NB4 (cell line): Measurements from ENCODE around the gene TTLL13.

Experiments
- DNase-seq: peaks from one replicate; pipeline ENCODE4 v3.0.0; 2010; ENCODE audit warnings: low read depth
- H3K4me3 ChIP-seq: one replicate; pipeline ENCODE4 v1.5.1; 2011; ENCODE audit warnings: mild to moderate bottlenecking, low read depth, low read length, moderate library complexity
- MYC ChIP-seq: IDR thresholded peaks from 2 replicates; pipeline ENCODE4 v1.6.1; 2011; ENCODE audit warnings: low read depth, low read length
- POLR2A ChIP-seq: IDR thresholded peaks from 2 replicates; pipeline ENCODE4 v1.6.1; 2011; ENCODE audit warnings: mild to moderate bottlenecking; ENCODE audit not compliant: insufficient read length; ENCODE audit errors: extremely low read depth
- TF ChIP-seq, protein P1 (sequence below): IDR thresholded peaks from one replicate; pipeline ENCODE4 v1.5.1; 2012; ENCODE audit warnings: low read depth, low read length
- TF ChIP-seq, protein P2 (sequence below): IDR thresholded peaks from 2 replicates; pipeline ENCODE4 v1.6.1; 2011; ENCODE audit warnings: low read depth, low read length

Gene TTLL13

DNA sequence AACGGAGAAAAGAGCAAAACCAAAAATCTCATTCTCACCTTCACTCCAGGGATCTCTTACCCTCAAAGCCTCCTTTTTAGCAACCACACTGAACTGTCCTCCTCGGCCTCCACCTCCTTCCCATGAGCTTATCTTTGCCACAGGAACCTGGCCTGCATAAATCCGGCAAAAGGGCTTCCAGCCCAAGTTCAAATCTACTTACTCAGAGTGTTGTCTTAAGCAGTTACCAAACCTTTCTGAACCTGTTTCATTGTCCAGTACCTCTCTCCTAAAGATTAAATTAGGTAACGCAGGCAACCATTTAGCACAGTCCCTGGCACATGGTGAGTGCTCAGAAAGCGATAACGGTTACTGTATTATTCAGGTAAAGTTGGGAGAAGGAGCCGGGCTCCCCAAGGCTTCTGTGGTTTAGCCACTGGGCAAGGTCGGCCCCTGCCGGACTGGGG, 16.4 kb upstream of the TTLL13 start:
- no peak for TF ChIP-seq POLR2A
- TF ChIP-seq, protein P1, sequence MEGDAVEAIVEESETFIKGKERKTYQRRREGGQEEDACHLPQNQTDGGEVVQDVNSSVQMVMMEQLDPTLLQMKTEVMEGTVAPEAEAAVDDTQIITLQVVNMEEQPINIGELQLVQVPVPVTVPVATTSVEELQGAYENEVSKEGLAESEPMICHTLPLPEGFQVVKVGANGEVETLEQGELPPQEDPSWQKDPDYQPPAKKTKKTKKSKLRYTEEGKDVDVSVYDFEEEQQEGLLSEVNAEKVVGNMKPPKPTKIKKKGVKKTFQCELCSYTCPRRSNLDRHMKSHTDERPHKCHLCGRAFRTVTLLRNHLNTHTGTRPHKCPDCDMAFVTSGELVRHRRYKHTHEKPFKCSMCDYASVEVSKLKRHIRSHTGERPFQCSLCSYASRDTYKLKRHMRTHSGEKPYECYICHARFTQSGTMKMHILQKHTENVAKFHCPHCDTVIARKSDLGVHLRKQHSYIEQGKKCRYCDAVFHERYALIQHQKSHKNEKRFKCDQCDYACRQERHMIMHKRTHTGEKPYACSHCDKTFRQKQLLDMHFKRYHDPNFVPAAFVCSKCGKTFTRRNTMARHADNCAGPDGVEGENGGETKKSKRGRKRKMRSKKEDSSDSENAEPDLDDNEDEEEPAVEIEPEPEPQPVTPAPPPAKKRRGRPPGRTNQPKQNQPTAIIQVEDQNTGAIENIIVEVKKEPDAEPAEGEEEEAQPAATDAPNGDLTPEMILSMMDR = peak; percentile 21
- TF ChIP-seq, protein P2, sequence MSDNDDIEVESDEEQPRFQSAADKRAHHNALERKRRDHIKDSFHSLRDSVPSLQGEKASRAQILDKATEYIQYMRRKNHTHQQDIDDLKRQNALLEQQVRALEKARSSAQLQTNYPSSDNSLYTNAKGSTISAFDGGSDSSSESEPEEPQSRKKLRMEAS = no peak
- H3K4me3 ChIP-seq = peak overlapping the region; percentile 96
- no peak for DNase-seq

DNA sequence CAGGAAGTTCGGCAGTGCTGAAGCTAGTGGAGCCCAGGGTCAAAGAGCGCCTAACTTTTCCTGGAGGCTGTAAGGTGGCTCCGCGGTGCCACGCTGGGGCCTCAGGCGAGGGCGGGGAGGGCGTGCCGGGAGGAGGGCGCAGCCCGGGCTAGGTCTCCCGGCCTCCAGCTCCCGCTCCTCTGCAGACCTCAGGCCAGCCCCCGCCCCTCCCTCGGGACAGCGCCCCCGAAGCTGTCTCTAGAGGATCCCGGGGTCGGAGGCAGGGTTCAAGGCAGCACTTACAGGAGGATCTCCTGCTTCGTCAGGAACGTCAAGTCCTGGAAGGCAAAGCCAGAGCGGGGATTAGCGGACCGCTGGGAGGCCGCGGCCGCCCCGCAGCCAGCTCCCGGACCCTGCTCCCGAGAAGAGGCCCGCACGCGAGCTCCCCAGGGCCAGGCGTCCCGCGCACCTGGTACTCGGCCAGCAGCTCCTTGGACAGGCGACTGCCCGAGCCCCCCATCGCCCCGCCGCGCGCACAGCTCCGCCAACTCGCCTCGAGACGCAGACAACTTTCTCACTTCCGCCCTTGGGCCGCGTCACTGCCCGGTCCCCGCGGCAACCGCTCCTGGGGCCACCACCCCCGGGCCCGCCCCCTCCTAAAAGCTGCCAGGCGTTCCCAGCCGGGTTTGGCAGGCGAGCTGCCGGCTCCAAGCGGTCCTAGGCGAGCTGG, 15.8 kb upstream of the TTLL13 start, which contains the start of gene CIB1:
TSS of gene CIB1 (minus strand) at position 555 of the 709 bp plus-strand sequence. CDS start at position 499, 56 bp downstream.
- TF ChIP-seq POLR2A = peak; percentile 74
- TF ChIP-seq, protein P1 = no peak
- peak; percentile 69 for TF ChIP-seq MYC
- TF ChIP-seq, protein P2 = peak; percentile 45; the same call in 1 of the 2 replicates
- DNase-seq = peak; percentile 99
- peak within 1 kb of the TSS; percentile 96 for H3K4me3 ChIP-seq

DNA sequence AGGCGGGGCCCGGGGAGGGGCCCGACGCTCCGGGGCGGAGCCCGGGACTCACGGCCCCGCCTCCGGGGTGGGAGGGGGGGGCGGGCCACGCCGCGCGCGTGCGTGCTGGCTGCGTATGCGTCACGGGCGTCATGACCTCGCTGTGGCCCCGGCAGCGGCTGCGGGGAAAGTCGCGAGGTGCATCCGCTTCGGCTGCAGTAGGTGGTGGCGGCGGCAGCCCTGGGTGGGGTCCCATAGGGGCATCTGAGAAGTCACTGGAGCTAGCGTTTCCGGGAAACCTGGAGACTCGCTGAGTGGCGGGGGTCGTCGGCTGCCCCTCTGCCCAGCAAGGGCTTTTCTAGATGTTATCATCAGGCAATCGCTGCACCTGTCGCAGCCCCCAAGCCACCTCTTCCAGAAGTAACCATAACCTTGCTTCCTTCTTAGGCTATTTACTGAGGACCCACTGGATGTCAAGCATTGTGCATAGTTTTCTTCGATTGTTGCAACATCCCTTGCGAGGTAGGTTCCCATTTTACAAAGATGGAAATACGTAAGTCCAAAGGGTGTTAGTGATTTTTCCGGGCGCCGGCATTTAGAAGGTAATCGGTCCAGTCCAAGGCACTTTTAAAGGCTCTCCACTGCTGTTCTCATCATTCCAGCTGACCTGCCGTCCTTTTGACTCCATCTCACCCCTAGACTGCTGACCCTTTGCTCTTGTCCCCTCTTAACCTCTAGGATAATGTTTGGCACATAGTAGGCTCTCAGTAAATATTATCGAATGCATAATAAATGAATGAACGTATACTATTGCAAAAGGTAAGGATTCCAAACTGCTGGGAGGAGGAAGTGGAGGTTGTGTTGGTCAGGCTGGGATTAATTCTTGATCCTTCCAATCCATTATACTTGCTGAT, 15.0 kb upstream of the TTLL13 start, which contains the start of gene GDPGP1:
TSS of gene GDPGP1 (plus strand) at position 114 of the 893 bp plus-strand sequence. CDS start 6,700 bp downstream, outside the sequence.
- peak; percentile 62 for TF ChIP-seq POLR2A
- TF ChIP-seq, protein P2 = peak; percentile 57; the same call in 1 of the 2 replicates
- TF ChIP-seq MYC = peak; percentile 19
- TF ChIP-seq, protein P1 = no peak
- H3K4me3 ChIP-seq = peak within 1 kb of the TSS; percentile 96
- no peak for DNase-seq

DNA sequence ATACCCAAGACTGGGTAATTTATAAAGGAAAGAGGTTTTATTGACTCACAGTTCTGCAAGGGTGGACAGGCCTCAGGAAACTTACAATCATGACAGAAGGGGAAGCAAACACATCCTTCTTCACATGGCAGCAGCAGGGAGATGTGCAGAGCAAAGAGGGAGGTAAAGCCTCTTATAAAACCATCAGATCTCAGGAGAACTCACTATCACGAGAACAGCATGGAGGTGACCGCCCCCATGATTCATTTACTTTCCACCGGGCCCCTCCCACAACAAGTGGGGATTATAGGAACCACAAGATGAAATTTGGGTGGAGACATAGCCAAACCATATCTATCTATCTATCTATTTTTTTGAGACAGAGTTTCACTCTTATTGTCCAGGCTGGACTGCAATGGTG, 10.0 kb upstream of the TTLL13 start:
- TF ChIP-seq POLR2A (no peak), MYC (no peak)
- TF ChIP-seq, protein P2 = no peak
- TF ChIP-seq, protein P1 = no peak
- peak; percentile 24 for DNase-seq
- no peak overlapping the region for H3K4me3 ChIP-seq

DNA sequence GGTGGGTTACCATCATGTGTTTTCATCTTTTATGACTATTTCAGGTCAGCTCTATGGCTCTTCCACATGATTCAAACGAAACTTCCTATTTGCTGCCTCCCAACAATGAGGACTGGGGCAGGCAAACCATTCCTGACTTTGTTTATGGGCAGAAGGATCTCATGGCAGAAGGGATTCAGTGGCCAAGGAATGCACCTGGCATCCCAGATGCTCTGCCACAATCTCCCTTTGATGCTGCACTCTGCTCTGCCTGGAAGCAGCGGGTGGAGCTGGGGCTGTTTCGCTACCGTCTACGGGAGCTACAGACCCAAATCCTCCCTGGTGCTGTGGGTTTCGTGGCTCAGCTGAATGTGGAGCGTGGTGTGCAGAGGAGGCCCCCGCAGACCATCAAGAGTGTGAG, 8.5 kb upstream of the TTLL13 start:
- no peak for DNase-seq
- TF ChIP-seq POLR2A = no peak
- TF ChIP-seq MYC = no peak
- TF ChIP-seq, protein P2 = no peak
- TF ChIP-seq, protein P1 = no peak

More for the DNA sequence above, 8.5 kb upstream of the TTLL13 start:
- H3K4me3 ChIP-seq = no peak overlapping the region
